ENCODE data around the gene TEK.

- TF ChIP-seq, protein P1, sequence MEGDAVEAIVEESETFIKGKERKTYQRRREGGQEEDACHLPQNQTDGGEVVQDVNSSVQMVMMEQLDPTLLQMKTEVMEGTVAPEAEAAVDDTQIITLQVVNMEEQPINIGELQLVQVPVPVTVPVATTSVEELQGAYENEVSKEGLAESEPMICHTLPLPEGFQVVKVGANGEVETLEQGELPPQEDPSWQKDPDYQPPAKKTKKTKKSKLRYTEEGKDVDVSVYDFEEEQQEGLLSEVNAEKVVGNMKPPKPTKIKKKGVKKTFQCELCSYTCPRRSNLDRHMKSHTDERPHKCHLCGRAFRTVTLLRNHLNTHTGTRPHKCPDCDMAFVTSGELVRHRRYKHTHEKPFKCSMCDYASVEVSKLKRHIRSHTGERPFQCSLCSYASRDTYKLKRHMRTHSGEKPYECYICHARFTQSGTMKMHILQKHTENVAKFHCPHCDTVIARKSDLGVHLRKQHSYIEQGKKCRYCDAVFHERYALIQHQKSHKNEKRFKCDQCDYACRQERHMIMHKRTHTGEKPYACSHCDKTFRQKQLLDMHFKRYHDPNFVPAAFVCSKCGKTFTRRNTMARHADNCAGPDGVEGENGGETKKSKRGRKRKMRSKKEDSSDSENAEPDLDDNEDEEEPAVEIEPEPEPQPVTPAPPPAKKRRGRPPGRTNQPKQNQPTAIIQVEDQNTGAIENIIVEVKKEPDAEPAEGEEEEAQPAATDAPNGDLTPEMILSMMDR (conservative IDR thresholded peaks at IDR 0.05; ENCODE audit: low read depth in 2 of 2), result peak; percentile 65 to 72
- no peak for TF ChIP-seq ZNF114 (CRISPR knock-in tag; IDR thresholded peaks at IDR 0.05)
- no peak for TF ChIP-seq EZH2phosphoT487 (IDR thresholded peaks at IDR 0.05; ENCODE audit: unreplicated experiment)
- TF ChIP-seq, protein P2, sequence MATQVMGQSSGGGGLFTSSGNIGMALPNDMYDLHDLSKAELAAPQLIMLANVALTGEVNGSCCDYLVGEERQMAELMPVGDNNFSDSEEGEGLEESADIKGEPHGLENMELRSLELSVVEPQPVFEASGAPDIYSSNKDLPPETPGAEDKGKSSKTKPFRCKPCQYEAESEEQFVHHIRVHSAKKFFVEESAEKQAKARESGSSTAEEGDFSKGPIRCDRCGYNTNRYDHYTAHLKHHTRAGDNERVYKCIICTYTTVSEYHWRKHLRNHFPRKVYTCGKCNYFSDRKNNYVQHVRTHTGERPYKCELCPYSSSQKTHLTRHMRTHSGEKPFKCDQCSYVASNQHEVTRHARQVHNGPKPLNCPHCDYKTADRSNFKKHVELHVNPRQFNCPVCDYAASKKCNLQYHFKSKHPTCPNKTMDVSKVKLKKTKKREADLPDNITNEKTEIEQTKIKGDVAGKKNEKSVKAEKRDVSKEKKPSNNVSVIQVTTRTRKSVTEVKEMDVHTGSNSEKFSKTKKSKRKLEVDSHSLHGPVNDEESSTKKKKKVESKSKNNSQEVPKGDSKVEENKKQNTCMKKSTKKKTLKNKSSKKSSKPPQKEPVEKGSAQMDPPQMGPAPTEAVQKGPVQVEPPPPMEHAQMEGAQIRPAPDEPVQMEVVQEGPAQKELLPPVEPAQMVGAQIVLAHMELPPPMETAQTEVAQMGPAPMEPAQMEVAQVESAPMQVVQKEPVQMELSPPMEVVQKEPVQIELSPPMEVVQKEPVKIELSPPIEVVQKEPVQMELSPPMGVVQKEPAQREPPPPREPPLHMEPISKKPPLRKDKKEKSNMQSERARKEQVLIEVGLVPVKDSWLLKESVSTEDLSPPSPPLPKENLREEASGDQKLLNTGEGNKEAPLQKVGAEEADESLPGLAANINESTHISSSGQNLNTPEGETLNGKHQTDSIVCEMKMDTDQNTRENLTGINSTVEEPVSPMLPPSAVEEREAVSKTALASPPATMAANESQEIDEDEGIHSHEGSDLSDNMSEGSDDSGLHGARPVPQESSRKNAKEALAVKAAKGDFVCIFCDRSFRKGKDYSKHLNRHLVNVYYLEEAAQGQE (IDR thresholded peaks at IDR 0.05; ENCODE audit: unreplicated experiment), result no peak
- no peak for TF ChIP-seq EZH2 (IDR thresholded peaks at IDR 0.05; ENCODE audit: low read depth, unreplicated experiment)
- no peak for TF ChIP-seq CREB1 (CRISPR knock-in tag; IDR thresholded peaks at IDR 0.05; ENCODE audit: low read depth)
Measured at GRCh38 chr9:27157736-27158135, 48.7 kb downstream of the TEK start.

Measured in GM23338 (cell line).